Panc1 (cell line): ENCODE data around the gene ARHGEF7. TPM values are rescaled to one million over a fixed set of nuclear protein-coding genes. Genes with fewer than 3 reads are reported as not detected.
A peak's percentile ranks its signal among the peaks of the same experiment; 100 is the strongest.

Experiments
- ATAC-seq: fragments of 200-7000 bp; cut with Tn5 transposase; 2 replicates; pipeline ENCODE4 v1.9.1; 2020; ENCODE audit warnings: mild to moderate bottlenecking, moderate library complexity
- BruUV-seq: library from RNA; stranded (reverse); fragments of 400-500 nt; replicated peaks from 2 replicates; lab custom pipeline; 2021; lab: Mats Ljungman, UMichigan
- CTCF ChIA-PET: fragments of 300-600 bp; sonication (Branson Sonifier 250); formaldehyde crosslinking; loops from one replicate; lab custom pipeline; 2022; ENCODE audit warnings: antibody characterized with exemption; lab: Charles Lee
- POLR2A ChIA-PET: fragments of 300-600 bp; sonication (Branson Sonifier 250); formaldehyde crosslinking; loops from one replicate; lab custom pipeline; 2022; ENCODE audit warnings: antibody characterized with exemption; lab: Charles Lee
- DNase-seq: peaks from one replicate; pipeline ENCODE4 v3.0.0-alpha.2; 2010; ENCODE audit warnings: low read depth, low spot score
- H3K27ac ChIP-seq: 2 replicates; pipeline ENCODE4 v1.5.1; 2011; ENCODE audit warnings: mild to moderate bottlenecking, low read length, inconsistent platforms
- H3K27me3 ChIP-seq: fragments of 200-500 bp; sonication (Bioruptor generic); 2 replicates; pipeline ENCODE4 v1.6.0; 2014; ENCODE audit warnings: low read length, inconsistent platforms; ENCODE audit not compliant: control insufficient read depth, insufficient read depth
- H3K36me3 ChIP-seq: fragments of 200-500 bp; sonication (Bioruptor generic); 2 replicates; pipeline ENCODE4 v1.5.1; 2014; ENCODE audit warnings: inconsistent platforms, mild to moderate bottlenecking, low read length, moderate library complexity; ENCODE audit not compliant: control insufficient read depth, insufficient read depth
- H3K4me1 ChIP-seq: 2 replicates; pipeline ENCODE4 v1.5.1; 2011; ENCODE audit warnings: inconsistent platforms, mild to moderate bottlenecking, low read length, moderate library complexity; ENCODE audit not compliant: control insufficient read depth, insufficient read depth
- H3K4me3 ChIP-seq, 2 experiments: 2 replicates each; pipeline ENCODE4 v1.5.1; 2011 to 2012; ENCODE audit warnings: low read depth in 2 of 2, low read length in 2 of 2, mild to moderate bottlenecking in 2 of 2, inconsistent platforms in 1 of 2, moderate library complexity in 1 of 2
- H3K9me3 ChIP-seq: fragments of 200-500 bp; sonication (Bioruptor generic); 2 replicates; pipeline ENCODE4 v1.5.1; 2014; ENCODE audit warnings: low read depth, mild to moderate bottlenecking, inconsistent platforms, low read length, moderate library complexity; ENCODE audit not compliant: control insufficient read depth, insufficient read depth
- POLR2AphosphoS5 ChIP-seq: IDR thresholded peaks from 2 replicates; pipeline ENCODE4 v1.6.1; 2012; ENCODE audit warnings: mild to moderate bottlenecking, low read depth, low read length, moderate library complexity
- SIN3A ChIP-seq: IDR thresholded peaks from 2 replicates; pipeline ENCODE4 v1.6.1; 2012; ENCODE audit warnings: low read depth, mild to moderate bottlenecking, low read length, moderate library complexity, borderline replicate concordance; ENCODE audit not compliant: insufficient read depth
- TCF7L2 ChIP-seq: IDR thresholded peaks from 2 replicates; pipeline ENCODE4 v1.6.1; 2011; ENCODE audit warnings: mild to moderate bottlenecking, low read depth, low read length, inconsistent platforms
- in situ Hi-C: cut with HindIII; loops from 2 replicates; pipeline ENCODE4 v1.10.0; 2016; ENCODE audit warnings: low sequenced_read_pairs, low pct_unique_long_range_greater_than_20kb
- intact Hi-C: fragments of 100-400 bp; cut with micrococcal nuclease; formaldehyde crosslinking; loops from one replicate; pipeline ENCODE4 v1.10.0; 2022; ENCODE audit not compliant: unreplicated experiment
- total RNA-seq: library from RNA; stranded (reverse); gene quantifications from one replicate; pipeline ENCODE4 v1.2.1, GENCODE V29; 2021; ENCODE audit not compliant: unreplicated experiment
- TF ChIP-seq, protein P1 (sequence below), 2 experiments: IDR thresholded peaks; 2 replicates each; pipeline ENCODE4 v1.6.1; 2011 to 2012; ENCODE audit warnings: low read depth in 2 of 2, control low read depth in 1 of 2, low read length in 1 of 2, mild to moderate bottlenecking in 1 of 2, moderate library complexity in 1 of 2; ENCODE audit not compliant: insufficient read depth in 1 of 2
- TF ChIP-seq, protein P2 (sequence below): fragments of 450-650 bp; IDR thresholded peaks from 2 replicates; pipeline ENCODE4 v1.5.1; 2017; ENCODE audit warnings: mild to moderate bottlenecking

ARHGEF7 gene
- total RNA-seq, 1 experiment from 2014 or later, result 36.4 TPM

DNA sequence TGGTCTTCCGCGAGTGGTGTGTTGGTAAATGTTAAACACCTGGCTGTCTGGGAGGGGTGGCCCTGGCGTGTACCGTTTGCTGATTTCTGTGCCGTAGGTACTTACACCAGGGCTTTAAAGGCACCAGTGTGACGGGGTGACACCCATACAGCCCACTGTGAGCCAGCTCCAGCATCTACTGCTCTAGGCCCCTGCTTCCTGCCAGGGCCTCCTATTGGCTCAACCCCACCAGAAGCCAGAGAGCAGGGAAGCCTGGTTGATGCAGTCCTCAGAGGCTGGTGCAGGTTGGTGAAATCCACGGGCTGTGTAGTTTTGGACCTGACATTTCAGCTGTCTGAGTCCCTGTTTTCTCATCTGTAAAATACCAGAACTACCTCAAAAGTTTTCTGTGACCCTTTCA lies 30.4 kb downstream of the ARHGEF7 start:
- Histone ChIP-seq H3K27me3 (no peaks in the 10 kb centered on the region; the same call in 1 of the 2 replicates), H3K27ac (no peak overlapping the region), H3K4me1 (no peaks in the 10 kb centered on the region), H3K4me3 (no peak overlapping the region), H3K9me3 (no peaks in the 10 kb centered on the region), H3K36me3 (no peaks in the 10 kb centered on the region)
- ChIA-PET CTCF (no interaction called here), POLR2A (no interaction called here)
- ATAC-seq (no peak), DNase-seq (no peak)
- in situ Hi-C loops (no loop called here), intact Hi-C loops (no loop called here)
- BruUV-seq, result no TSS peak
- TF ChIP-seq SIN3A (no peak), TCF7L2 (no peak), POLR2AphosphoS5 (no peak)
- TF ChIP-seq, protein P1, sequence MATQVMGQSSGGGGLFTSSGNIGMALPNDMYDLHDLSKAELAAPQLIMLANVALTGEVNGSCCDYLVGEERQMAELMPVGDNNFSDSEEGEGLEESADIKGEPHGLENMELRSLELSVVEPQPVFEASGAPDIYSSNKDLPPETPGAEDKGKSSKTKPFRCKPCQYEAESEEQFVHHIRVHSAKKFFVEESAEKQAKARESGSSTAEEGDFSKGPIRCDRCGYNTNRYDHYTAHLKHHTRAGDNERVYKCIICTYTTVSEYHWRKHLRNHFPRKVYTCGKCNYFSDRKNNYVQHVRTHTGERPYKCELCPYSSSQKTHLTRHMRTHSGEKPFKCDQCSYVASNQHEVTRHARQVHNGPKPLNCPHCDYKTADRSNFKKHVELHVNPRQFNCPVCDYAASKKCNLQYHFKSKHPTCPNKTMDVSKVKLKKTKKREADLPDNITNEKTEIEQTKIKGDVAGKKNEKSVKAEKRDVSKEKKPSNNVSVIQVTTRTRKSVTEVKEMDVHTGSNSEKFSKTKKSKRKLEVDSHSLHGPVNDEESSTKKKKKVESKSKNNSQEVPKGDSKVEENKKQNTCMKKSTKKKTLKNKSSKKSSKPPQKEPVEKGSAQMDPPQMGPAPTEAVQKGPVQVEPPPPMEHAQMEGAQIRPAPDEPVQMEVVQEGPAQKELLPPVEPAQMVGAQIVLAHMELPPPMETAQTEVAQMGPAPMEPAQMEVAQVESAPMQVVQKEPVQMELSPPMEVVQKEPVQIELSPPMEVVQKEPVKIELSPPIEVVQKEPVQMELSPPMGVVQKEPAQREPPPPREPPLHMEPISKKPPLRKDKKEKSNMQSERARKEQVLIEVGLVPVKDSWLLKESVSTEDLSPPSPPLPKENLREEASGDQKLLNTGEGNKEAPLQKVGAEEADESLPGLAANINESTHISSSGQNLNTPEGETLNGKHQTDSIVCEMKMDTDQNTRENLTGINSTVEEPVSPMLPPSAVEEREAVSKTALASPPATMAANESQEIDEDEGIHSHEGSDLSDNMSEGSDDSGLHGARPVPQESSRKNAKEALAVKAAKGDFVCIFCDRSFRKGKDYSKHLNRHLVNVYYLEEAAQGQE (IDR thresholded peaks at IDR 0.05; ENCODE audit: insufficient read depth in 1 of 2, low read depth in 2 of 2, low read length in 1 of 2), result no peak
- TF ChIP-seq, protein P2, sequence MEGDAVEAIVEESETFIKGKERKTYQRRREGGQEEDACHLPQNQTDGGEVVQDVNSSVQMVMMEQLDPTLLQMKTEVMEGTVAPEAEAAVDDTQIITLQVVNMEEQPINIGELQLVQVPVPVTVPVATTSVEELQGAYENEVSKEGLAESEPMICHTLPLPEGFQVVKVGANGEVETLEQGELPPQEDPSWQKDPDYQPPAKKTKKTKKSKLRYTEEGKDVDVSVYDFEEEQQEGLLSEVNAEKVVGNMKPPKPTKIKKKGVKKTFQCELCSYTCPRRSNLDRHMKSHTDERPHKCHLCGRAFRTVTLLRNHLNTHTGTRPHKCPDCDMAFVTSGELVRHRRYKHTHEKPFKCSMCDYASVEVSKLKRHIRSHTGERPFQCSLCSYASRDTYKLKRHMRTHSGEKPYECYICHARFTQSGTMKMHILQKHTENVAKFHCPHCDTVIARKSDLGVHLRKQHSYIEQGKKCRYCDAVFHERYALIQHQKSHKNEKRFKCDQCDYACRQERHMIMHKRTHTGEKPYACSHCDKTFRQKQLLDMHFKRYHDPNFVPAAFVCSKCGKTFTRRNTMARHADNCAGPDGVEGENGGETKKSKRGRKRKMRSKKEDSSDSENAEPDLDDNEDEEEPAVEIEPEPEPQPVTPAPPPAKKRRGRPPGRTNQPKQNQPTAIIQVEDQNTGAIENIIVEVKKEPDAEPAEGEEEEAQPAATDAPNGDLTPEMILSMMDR, result no peak

DNA sequence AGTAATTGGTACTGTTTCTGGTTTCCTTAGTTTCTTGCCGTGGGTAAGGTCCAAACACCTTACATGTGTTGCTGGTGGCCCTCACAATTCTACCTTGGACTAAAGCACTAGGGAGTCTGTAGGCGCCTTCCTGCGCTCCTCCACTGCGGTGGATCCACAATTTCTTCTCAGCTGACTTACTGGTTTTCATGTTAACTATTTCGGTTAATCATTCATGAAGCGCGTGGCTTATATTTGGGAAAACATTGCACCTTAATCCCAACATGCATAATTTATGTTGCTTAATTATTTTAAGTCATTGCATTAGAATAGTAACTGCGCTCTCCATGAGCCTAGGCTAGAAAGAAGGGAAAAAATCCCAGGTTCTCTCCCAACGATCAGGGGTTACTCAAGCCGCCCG lies 37.7 kb downstream of the ARHGEF7 start:
- POLR2A ChIA-PET, result no interaction called here
- in situ Hi-C loops, result no loop called here

More for the DNA sequence above, 37.7 kb downstream of the ARHGEF7 start:
- CTCF ChIA-PET, result no interaction called here
- ATAC-seq, result no peak
- Histone ChIP-seq H3K9me3 (no peaks in the 10 kb centered on the region), H3K27ac (peak overlapping the region; percentile 89), H3K4me3 (peak overlapping the region; percentile 75 to 83), H3K36me3 (no peaks in the 10 kb centered on the region; the same call in 1 of the 2 replicates), H3K27me3 (no peaks in the 10 kb centered on the region; the same call in 1 of the 2 replicates), H3K4me1 (peaks cover 6% of the 10 kb centered on the region)
- no TSS peak for BruUV-seq
- TF ChIP-seq, protein P1 (IDR thresholded peaks at IDR 0.05; ENCODE audit: insufficient read depth in 1 of 2, low read depth in 2 of 2, low read length in 1 of 2), result no peak
- TF ChIP-seq SIN3A (no peak), POLR2AphosphoS5 (no peak), TCF7L2 (no peak)
- TF ChIP-seq, protein P2, result no peak
- no peak for DNase-seq
- intact Hi-C loops, result no loop called here
